Measurements from ENCODE around the gene SYT1. TPM values are rescaled to one million over a fixed set of nuclear protein-coding genes. Genes with fewer than 3 reads are reported as not detected.

Gene SYT1
- total and polyA plus RNA-seq, 2 of the 8 experiments (the other 6 are each of a cell fraction or from before 2014, with no cell fraction given) = 11.0 to 34.6 TPM

GRCh38 chr12:79357048-79357447, 492.5 kb downstream of the SYT1 start:
- no peak overlapping the region for H2AFZ ChIP-seq (ENCODE audit: low read length)
- no peaks in the 10 kb centered on the region for H3K79me1 ChIP-seq (ENCODE audit: low read depth, low read length)
- H3K14ac ChIP-seq (ENCODE audit: insufficient read length) = no peak overlapping the region
- H2BK12ac ChIP-seq (ENCODE audit: low read depth, low read length) = no peak overlapping the region
- H3K4me2 ChIP-seq (ENCODE audit: insufficient read depth in 1 of 2, low read depth in 2 of 2, low read length in 2 of 2) = no peak overlapping the region
- H2BK120ac ChIP-seq (replicated peaks; ENCODE audit: low read depth, low read length) = no peak overlapping the region
- no peaks in the 10 kb centered on the region; a peak in 1 of 8 replicates for H3K36me3 ChIP-seq (ENCODE audit: control insufficient read depth in 2 of 4, insufficient read depth in 4 of 4, low read length in 3 of 4)
- no peak overlapping the region for H4K91ac ChIP-seq (replicated peaks; ENCODE audit: insufficient read length, low read length)
- no peak for DNase-seq (ENCODE audit: low read depth in 1 of 2, low spot score in 2 of 2)
- ChIA-PET CTCF (ENCODE audit: partially characterized antibody) (interaction anchor here (1.2 to 2.6 kb wide), 2 partner anchors 12 to 18 kb away, joined by 3 to 9 read pairs; no protein-coding TSS in a partner anchor), POLR2A (ENCODE audit: partially characterized antibody) (no interaction called here)
- no peaks in the 10 kb centered on the region for H3K23me2 ChIP-seq (ENCODE audit: low read depth, low read length)
- H4K8ac ChIP-seq (ENCODE audit: extremely low read depth, insufficient read depth, low read length) = no peak overlapping the region
- H3K18ac ChIP-seq (ENCODE audit: extremely low read depth, low read length) = no peak overlapping the region
- no peak overlapping the region for H3K9ac ChIP-seq (replicated peaks in 1 of 4; ENCODE audit: extremely low read depth in 1 of 4, low read depth in 3 of 4, low read length in 3 of 4)
- no peak overlapping the region for H2BK15ac ChIP-seq (ENCODE audit: low read length)
- H3K23ac ChIP-seq (ENCODE audit: insufficient read length) = no peak overlapping the region
- no peak overlapping the region for H3K27ac ChIP-seq (ENCODE audit: low read depth, low read length)
- no peak overlapping the region for H3K4me3 ChIP-seq (ENCODE audit: extremely low read depth in 1 of 4, insufficient read depth in 2 of 4, low read depth in 3 of 4, low read length in 4 of 4)
- no peaks in the 10 kb centered on the region for H4K20me1 ChIP-seq (replicated peaks in 1 of 2; ENCODE audit: control insufficient read depth in 1 of 2, insufficient read depth in 2 of 2, low read length in 2 of 2)
- H2AK5ac ChIP-seq (ENCODE audit: low read depth, low read length) = no peak overlapping the region
- H2BK5ac ChIP-seq (ENCODE audit: low read depth, low read length) = no peak overlapping the region
- peaks cover 0 to 3% (median 0%) of the 10 kb centered on the region in 4 experiments; a peak in 1 of 7 replicates for H3K4me1 ChIP-seq (replicated peaks in 1 of 4; ENCODE audit: control insufficient read depth in 3 of 4, insufficient read depth in 4 of 4, low read length in 3 of 4)
- peaks cover 0 to 1% (median 0%) of the 10 kb centered on the region in 4 experiments; a peak in 1 of 7 replicates for H3K27me3 ChIP-seq (replicated peaks in 1 of 4; ENCODE audit: control insufficient read depth in 3 of 4, extremely low read depth in 1 of 4, insufficient read depth in 3 of 4, low read length in 3 of 4)
- no peak overlapping the region for H3K56ac ChIP-seq (replicated peaks; ENCODE audit: insufficient read length, low read depth, low read length)
- no peak overlapping the region for H2BK20ac ChIP-seq (ENCODE audit: low read length)
- H3K9me3 ChIP-seq (ENCODE audit: insufficient read depth in 2 of 2, low read depth in 1 of 2, low read length in 1 of 2) = no peaks in the 10 kb centered on the region
- H3K4ac ChIP-seq (replicated peaks; ENCODE audit: insufficient read length, low read depth, low read length) = no peak overlapping the region
- no peak for FAIRE-seq
- H4K5ac ChIP-seq (ENCODE audit: insufficient read length, low read depth, low read length) = no peak overlapping the region
- no peaks in the 10 kb centered on the region for H3K79me2 ChIP-seq (ENCODE audit: control insufficient read depth in 1 of 2, insufficient read depth in 2 of 2, low read length in 2 of 2)
- no peak for TF ChIP-seq USF2 (IDR thresholded peaks at IDR 0.05; ENCODE audit: low read length)
- TF ChIP-seq SIN3A (conservative IDR thresholded peaks at IDR 0.05 in 1 of 2, IDR thresholded peaks at IDR 0.05 in 1 of 2; ENCODE audit: low read depth in 1 of 2, low read length in 2 of 2) = no peak
- TF ChIP-seq BRCA1 (IDR thresholded peaks at IDR 0.05; ENCODE audit: low read depth, low read length) = no peak
- no peak for TF ChIP-seq SP4 (IDR thresholded peaks at IDR 0.05; ENCODE audit: low read length)
- no peak for TF ChIP-seq CBX8 (IDR thresholded peaks at IDR 0.05; ENCODE audit: borderline replicate concordance, low read depth, low read length)
- no peak for TF ChIP-seq SIRT6 (IDR thresholded peaks at IDR 0.05; ENCODE audit: low read length)
- TF ChIP-seq KDM4A (IDR thresholded peaks at IDR 0.05; ENCODE audit: low read depth, low read length, severe bottlenecking) = no peak
- no peak for TF ChIP-seq HDAC2 (IDR thresholded peaks at IDR 0.05; ENCODE audit: borderline replicate concordance in 1 of 2, low read depth in 2 of 2, low read length in 2 of 2)
- TF ChIP-seq POLR2AphosphoS5 (IDR thresholded peaks at IDR 0.05; ENCODE audit: low read depth, low read length) = no peak
- no peak for TF ChIP-seq PHF8 (conservative IDR thresholded peaks at IDR 0.05; ENCODE audit: low read depth, low read length)
- no peak for TF ChIP-seq CREB1 (IDR thresholded peaks at IDR 0.05)
- no peak for TF ChIP-seq RBBP5 (IDR thresholded peaks at IDR 0.05; ENCODE audit: borderline replicate concordance, low read depth, low read length)
- no peak for TF ChIP-seq CBX5 (IDR thresholded peaks at IDR 0.05; ENCODE audit: low read depth, low read length)

Data from H1 (cell line).